ENCODE results near the gene MRPL11.
A peak's percentile ranks its signal among the peaks of the same experiment; 100 is the strongest.

The MRPL11 gene

DNA sequence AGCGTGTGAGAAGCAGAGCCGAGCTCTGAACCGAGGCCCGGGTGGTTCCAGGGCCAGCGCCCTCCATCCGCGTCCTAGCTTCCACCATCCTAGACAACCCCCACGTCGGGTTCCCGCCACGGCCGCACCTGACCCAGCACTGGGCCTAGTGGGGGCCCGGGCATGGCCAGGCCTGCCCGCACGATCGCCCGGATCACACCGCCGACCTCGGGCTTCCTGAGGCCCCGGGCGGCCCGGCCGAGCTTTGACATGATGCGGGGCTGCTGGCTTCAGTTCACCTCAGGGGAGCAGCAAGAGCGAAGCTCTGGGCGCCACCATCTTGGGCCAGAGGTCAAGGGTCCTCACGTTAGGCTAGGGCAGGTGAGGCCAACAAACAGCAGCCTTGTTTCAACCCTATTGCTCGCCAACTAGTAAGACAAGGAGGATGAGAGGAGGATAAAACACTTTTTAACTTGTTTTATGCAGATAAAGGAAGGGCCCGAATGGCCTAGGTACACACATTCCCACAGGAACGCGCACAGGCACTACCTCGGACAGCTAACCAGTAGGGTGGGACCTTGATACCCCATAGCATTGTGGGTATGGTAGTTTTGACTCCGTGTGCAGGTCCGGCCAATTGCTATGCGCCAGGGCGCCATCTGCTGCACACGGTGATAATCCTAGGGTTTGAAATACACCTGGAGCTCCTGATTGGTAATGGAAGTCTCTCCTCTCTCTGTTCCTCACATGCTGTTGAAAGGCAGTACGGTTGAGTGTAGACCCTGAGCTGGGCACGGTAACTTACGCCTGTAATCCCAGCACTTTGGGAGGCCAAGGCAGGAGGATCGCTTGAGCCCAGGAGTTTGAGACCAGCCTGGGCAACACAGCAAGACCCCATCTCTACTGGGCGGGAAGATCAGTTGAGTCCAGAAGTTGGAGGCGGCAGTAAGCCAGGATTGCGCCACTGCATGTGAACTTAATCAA is at the start of gene MRPL11:
Gene MRPL11 (minus strand): TSS at position 345 of the 963 bp plus-strand sequence. CDS start 94 bp downstream, at position 251.
- Mint-ChIP-seq H3K4me3 (peak within 1 kb of the TSS; percentile 88 to 94 (median 90)), H3K4me1 (peaks cover 6% of the 10 kb centered on the region), H3K36me3 (ENCODE audit: low read depth) (peaks cover 23% of the 10 kb centered on the region), H3K27me3 (ENCODE audit: low read depth) (peaks cover 12% of the 10 kb centered on the region), H3K27ac (peak within 1 kb of the TSS; percentile 98 to 100 (median 99)), H3K9me3 (no peaks in the 10 kb centered on the region)
- TF ChIP-seq, protein P1, sequence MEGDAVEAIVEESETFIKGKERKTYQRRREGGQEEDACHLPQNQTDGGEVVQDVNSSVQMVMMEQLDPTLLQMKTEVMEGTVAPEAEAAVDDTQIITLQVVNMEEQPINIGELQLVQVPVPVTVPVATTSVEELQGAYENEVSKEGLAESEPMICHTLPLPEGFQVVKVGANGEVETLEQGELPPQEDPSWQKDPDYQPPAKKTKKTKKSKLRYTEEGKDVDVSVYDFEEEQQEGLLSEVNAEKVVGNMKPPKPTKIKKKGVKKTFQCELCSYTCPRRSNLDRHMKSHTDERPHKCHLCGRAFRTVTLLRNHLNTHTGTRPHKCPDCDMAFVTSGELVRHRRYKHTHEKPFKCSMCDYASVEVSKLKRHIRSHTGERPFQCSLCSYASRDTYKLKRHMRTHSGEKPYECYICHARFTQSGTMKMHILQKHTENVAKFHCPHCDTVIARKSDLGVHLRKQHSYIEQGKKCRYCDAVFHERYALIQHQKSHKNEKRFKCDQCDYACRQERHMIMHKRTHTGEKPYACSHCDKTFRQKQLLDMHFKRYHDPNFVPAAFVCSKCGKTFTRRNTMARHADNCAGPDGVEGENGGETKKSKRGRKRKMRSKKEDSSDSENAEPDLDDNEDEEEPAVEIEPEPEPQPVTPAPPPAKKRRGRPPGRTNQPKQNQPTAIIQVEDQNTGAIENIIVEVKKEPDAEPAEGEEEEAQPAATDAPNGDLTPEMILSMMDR (IDR thresholded peaks at IDR 0.05; ENCODE audit: unreplicated experiment in 3 of 3), result peak; percentile 57 to 66 (median 62)

GRCh38 chr11:66484806-66485380 is 46.2 kb upstream of the MRPL11 start:
- H3K27ac Mint-ChIP-seq, result no peak overlapping the region
- peaks cover 3% of the 10 kb centered on the region for H3K36me3 Mint-ChIP-seq (ENCODE audit: low read depth)
- H3K4me3 Mint-ChIP-seq, result no peak overlapping the region
- no peaks in the 10 kb centered on the region for H3K27me3 Mint-ChIP-seq (ENCODE audit: low read depth)
- no peaks in the 10 kb centered on the region for H3K4me1 Mint-ChIP-seq
- TF ChIP-seq, protein P1 (IDR thresholded peaks at IDR 0.05; ENCODE audit: unreplicated experiment in 3 of 3), result no peak
- no peaks in the 10 kb centered on the region for H3K9me3 Mint-ChIP-seq

GRCh38 chr11:66480117-66480938 is 41.7 kb upstream of the MRPL11 start, which contains the start of gene DPP3:
DPP3 (plus strand) TSS chr11:66480434; CDS start chr11:66482201, 1,767 bp downstream.
- H3K27me3 Mint-ChIP-seq (ENCODE audit: low read depth), result no peaks in the 10 kb centered on the region
- H3K36me3 Mint-ChIP-seq (ENCODE audit: low read depth), result no peaks in the 10 kb centered on the region
- H3K4me1 Mint-ChIP-seq, result peaks cover 32% of the 10 kb centered on the region
- H3K9me3 Mint-ChIP-seq, result no peaks in the 10 kb centered on the region
- peak within 1 kb of the TSS; percentile 93 to 95 (median 94) for H3K4me3 Mint-ChIP-seq
- H3K27ac Mint-ChIP-seq, result peak within 1 kb of the TSS; percentile 80 to 96 (median 84)
- TF ChIP-seq, protein P1 (IDR thresholded peaks at IDR 0.05; ENCODE audit: unreplicated experiment in 3 of 3), result no peak

DNA sequence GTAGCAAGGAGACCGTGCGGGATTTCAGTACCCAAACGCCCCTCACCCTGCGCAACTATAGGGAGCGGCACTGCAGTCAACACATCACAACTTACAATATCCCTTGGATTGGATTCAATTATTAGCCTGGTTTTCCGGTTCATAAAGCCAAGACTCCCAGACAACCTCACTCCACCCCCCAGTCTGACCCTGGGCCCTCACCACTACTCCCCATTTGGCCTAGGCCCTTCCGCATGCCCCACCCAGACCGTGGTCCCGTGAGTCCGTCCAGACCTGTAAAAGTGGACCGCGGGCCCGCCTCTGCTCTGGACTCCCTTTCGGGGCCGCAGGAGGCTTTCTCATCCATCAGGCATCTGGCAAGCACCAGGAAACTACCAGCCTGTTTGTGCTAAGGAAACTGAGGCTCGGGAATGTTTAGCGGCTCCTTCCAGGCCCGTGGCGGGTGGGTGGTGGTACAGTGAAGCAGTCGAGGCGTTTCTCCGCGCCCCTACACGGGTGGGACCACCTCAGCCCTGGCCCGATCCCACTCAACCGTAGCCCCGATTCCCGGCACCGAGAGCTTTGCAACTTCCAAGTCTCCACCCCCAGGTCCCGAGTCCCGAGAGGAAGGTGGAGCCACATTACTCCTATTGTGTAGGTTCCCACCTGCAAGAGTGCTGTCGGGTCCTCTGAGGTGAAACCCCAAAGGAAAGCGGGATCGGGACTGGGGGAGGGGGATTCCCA is 40.9 kb upstream of the MRPL11 start:
- Mint-ChIP-seq H3K4me1 (peaks cover 32% of the 10 kb centered on the region), H3K9me3 (no peaks in the 10 kb centered on the region), H3K27ac (peak overlapping the region; percentile 80 to 96 (median 84)), H3K27me3 (ENCODE audit: low read depth) (no peaks in the 10 kb centered on the region), H3K36me3 (ENCODE audit: low read depth) (no peaks in the 10 kb centered on the region), H3K4me3 (peak overlapping the region; percentile 93 to 95 (median 94))
- TF ChIP-seq, protein P1 (IDR thresholded peaks at IDR 0.05; ENCODE audit: unreplicated experiment in 3 of 3), result no peak

DNA sequence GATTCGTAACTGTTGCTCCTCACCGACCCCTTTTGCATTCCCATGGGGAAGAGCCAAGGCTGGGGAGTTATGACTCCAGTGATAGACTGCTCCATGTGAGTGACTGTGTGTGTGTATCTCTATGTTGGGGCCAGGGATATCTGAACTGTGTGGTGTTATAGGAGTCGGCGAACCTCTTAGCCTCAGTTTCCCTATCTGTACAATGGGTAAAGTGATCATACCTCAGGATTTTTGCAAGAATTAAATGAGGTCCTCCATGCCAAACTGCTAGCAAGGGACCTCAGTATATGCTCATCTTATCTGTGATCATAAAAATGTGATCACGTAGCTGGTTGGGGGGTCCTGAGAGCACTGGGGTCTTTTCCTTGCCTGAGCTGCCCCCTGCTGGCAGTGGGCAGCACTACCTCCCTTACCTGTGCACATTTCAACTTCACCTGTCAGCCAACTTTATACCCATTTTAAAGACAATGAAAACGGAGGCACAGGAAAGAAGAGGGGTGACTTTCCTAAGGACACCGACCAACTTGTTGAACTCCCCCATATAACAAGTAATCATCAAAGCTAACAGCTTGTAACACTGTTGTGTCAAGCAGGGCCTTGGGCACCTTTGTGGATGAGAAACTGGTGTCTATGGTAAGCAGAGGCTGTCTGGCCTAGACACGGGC is 40.2 kb upstream of the MRPL11 start:
- Mint-ChIP-seq H3K9me3 (no peaks in the 10 kb centered on the region), H3K4me3 (peak overlapping the region; percentile 93 to 95 (median 94)), H3K27ac (peak overlapping the region; percentile 80 to 96 (median 84)), H3K4me1 (peaks cover 32% of the 10 kb centered on the region), H3K27me3 (ENCODE audit: low read depth) (no peaks in the 10 kb centered on the region), H3K36me3 (ENCODE audit: low read depth) (no peaks in the 10 kb centered on the region)
- TF ChIP-seq, protein P1 (IDR thresholded peaks at IDR 0.05; ENCODE audit: unreplicated experiment in 3 of 3), result peak; percentile 64 to 76 (median 67)
